SU-DHL-6 (cell line): ENCODE measurements around the gene ADSS1.

Experiments
- H2AFZ ChIP-seq: fragments of 200-600 bp; sonication (generic); 2 replicates; pipeline ENCODE4 v1.6.1; 2014; ENCODE audit warnings: low read depth, mild to moderate bottlenecking, moderate library complexity, mixed read lengths, antibody characterized with exemption, low read length; ENCODE audit not compliant: severe bottlenecking
- H3F3A ChIP-seq: fragments of 200-600 bp; shearing (Covaris generic); 2 replicates; pipeline ENCODE4 v1.6.0; 2016; ENCODE audit warnings: antibody characterized with exemption, mild to moderate bottlenecking; ENCODE audit not compliant: insufficient read depth
- H3K27ac ChIP-seq: fragments of 200-600 bp; sonication (generic); 2 replicates; pipeline ENCODE4 v1.5.1; 2016; ENCODE audit warnings: low read depth, mild to moderate bottlenecking, low read length, moderate library complexity, mixed read lengths
- H3K27me3 ChIP-seq: fragments of 200-600 bp; sonication (generic), shearing (Covaris generic); 2 replicates; pipeline ENCODE4 v1.6.0; 2014; ENCODE audit warnings: mild to moderate bottlenecking, low read length
- H3K36me3 ChIP-seq: fragments of 200-600 bp; sonication (generic); 2 replicates; pipeline ENCODE4 v1.6.1; 2014; ENCODE audit warnings: mild to moderate bottlenecking, low read length, mixed read lengths
- H3K4me2 ChIP-seq: fragments of 300-600, 200-600 bp; shearing (Covaris generic), sonication (generic); 2 replicates; pipeline ENCODE4 v1.6.0; 2014; ENCODE audit warnings: low read length, low read depth, mild to moderate bottlenecking; ENCODE audit not compliant: poor library complexity, severe bottlenecking
- H3K4me3 ChIP-seq: fragments of 200-600 bp; sonication (generic); 2 replicates; pipeline ENCODE4 v1.5.1; 2014; ENCODE audit warnings: antibody characterized with exemption, low read length, mild to moderate bottlenecking, mixed read lengths; ENCODE audit not compliant: insufficient read depth, poor library complexity, severe bottlenecking
- H3K79me2 ChIP-seq: fragments of 200-600 bp; sonication (generic); 2 replicates; pipeline ENCODE4 v1.6.1; 2014; ENCODE audit warnings: mild to moderate bottlenecking, low read length, moderate library complexity; ENCODE audit not compliant: insufficient read depth
- H3K9ac ChIP-seq: fragments of 200-600 bp; sonication (generic); 2 replicates; pipeline ENCODE4 v1.7.0; 2014; ENCODE audit warnings: mild to moderate bottlenecking, low read length
- H3K9me2 ChIP-seq: fragments of 200-600 bp; sonication (generic); replicated peaks from 2 replicates; pipeline ENCODE4 v1.6.1; 2014; ENCODE audit warnings: low read length; ENCODE audit not compliant: insufficient read depth
- H3K9me3 ChIP-seq: fragments of 200-600 bp; sonication (generic); 2 replicates; pipeline ENCODE4 v1.6.1; 2014; ENCODE audit warnings: low read length, mixed read lengths; ENCODE audit not compliant: insufficient read depth
- H4K20me1 ChIP-seq: fragments of 200-600 bp; sonication (generic); 2 replicates; pipeline ENCODE4 v1.6.1; 2014; ENCODE audit warnings: low read depth, mild to moderate bottlenecking, antibody characterized with exemption, low read length, moderate library complexity, mixed read lengths
- EZH2phosphoT487 ChIP-seq: fragments of 200-600 bp; sonication (generic), shearing (Covaris generic); conservative IDR thresholded peaks from 2 replicates; pipeline ENCODE4 v1.6.1; 2018; ENCODE audit warnings: mild to moderate bottlenecking, antibody characterized with exemption, low read length, moderate library complexity, mixed read lengths
- TF ChIP-seq, protein P1 (sequence below): fragments of 200-600 bp; sonication (generic); IDR thresholded peaks from one replicate; pipeline ENCODE4 v1.5.1; 2017; ENCODE audit warnings: antibody characterized with exemption, mild to moderate bottlenecking, low read length, moderate library complexity; ENCODE audit not compliant: insufficient read depth, poor library complexity, severe bottlenecking

Gene ADSS1

DNA sequence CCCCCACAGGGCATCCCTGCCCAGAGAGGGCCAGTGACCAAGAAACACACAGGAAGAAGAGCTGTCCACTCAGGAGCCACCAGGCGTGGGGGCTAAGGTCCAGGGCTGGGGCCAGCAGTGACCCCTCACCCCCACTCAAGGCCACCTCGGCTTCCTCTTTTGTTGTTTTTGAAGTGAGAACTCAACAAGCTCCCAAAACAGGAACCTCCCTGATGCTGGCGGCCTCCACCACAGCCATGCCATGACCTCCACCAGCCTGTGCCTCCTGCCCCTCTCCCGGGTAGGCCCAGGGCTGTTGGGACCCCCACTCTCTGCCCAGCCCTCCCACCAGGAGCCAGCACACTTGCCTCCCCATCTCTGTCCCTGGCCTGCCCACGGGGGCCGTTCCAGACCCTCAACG is 63.7 kb downstream of the ADSS1 start:
- TF ChIP-seq, protein P1, sequence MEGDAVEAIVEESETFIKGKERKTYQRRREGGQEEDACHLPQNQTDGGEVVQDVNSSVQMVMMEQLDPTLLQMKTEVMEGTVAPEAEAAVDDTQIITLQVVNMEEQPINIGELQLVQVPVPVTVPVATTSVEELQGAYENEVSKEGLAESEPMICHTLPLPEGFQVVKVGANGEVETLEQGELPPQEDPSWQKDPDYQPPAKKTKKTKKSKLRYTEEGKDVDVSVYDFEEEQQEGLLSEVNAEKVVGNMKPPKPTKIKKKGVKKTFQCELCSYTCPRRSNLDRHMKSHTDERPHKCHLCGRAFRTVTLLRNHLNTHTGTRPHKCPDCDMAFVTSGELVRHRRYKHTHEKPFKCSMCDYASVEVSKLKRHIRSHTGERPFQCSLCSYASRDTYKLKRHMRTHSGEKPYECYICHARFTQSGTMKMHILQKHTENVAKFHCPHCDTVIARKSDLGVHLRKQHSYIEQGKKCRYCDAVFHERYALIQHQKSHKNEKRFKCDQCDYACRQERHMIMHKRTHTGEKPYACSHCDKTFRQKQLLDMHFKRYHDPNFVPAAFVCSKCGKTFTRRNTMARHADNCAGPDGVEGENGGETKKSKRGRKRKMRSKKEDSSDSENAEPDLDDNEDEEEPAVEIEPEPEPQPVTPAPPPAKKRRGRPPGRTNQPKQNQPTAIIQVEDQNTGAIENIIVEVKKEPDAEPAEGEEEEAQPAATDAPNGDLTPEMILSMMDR, result no peak
- no peak for TF ChIP-seq EZH2phosphoT487
- Histone ChIP-seq H3K9ac (no peak overlapping the region), H3K9me3 (no peaks in the 10 kb centered on the region), H4K20me1 (no peaks in the 10 kb centered on the region), H2AFZ (no peak overlapping the region), H3K79me2 (no peaks in the 10 kb centered on the region; the same call in 1 of the 2 replicates), H3K27ac (no peak overlapping the region), H3F3A (no peaks in the 10 kb centered on the region), H3K36me3 (no peaks in the 10 kb centered on the region), H3K4me3 (no peak overlapping the region), H3K4me2 (no peak overlapping the region), H3K9me2 (no peaks in the 10 kb centered on the region), H3K27me3 (no peaks in the 10 kb centered on the region)

DNA sequence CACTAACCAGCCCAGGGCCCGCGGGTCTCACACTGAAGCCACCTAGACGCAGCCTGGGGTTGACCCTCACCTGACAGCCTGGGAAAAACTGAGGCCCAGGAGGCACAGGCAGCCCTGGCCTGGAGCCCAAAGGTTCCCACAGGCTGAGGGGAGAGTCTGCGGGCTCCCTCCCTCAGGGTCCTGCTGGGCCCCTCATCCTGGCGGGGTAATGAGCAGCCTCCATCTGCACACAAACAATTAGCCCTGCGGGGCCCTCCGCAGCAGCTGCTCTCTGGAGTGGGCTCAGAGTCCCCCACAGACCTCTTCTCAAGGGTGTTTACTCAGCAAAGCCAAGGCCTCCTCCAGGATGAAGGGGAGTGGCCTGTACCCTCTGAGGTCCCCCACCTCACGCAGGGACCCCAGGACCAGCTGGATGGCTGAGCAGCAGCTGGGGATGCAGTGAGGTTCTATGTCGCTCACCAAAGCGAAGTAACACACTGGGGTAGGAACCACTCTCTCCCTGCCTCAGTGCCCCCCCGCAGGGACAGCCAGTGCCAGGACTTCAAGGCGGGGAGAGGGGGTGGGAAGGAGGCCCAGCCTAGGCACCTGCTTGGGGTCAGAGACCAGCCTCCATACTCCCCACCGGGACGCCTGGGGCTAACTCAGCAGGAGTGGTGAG is 64.3 kb downstream of the ADSS1 start:
- Histone ChIP-seq H2AFZ (no peak overlapping the region), H3K79me2 (no peaks in the 10 kb centered on the region; the same call in 1 of the 2 replicates), H3K27me3 (no peaks in the 10 kb centered on the region), H3K9ac (no peak overlapping the region), H3K4me2 (no peak overlapping the region), H4K20me1 (no peaks in the 10 kb centered on the region), H3K4me3 (no peak overlapping the region), H3F3A (no peaks in the 10 kb centered on the region), H3K9me2 (no peaks in the 10 kb centered on the region), H3K9me3 (no peaks in the 10 kb centered on the region), H3K27ac (no peak overlapping the region), H3K36me3 (no peaks in the 10 kb centered on the region)
- TF ChIP-seq, protein P1, result no peak

GRCh38 chr14:104788873-104789663 is 65.0 kb downstream of the ADSS1 start:
- Histone ChIP-seq H3K9ac (no peak overlapping the region), H3K4me3 (no peak overlapping the region), H3F3A (no peaks in the 10 kb centered on the region), H4K20me1 (no peaks in the 10 kb centered on the region), H3K9me3 (no peaks in the 10 kb centered on the region), H3K9me2 (no peaks in the 10 kb centered on the region), H3K79me2 (no peaks in the 10 kb centered on the region; the same call in 1 of the 2 replicates), H3K4me2 (no peak overlapping the region), H2AFZ (no peak overlapping the region), H3K27ac (no peak overlapping the region), H3K36me3 (no peaks in the 10 kb centered on the region), H3K27me3 (no peaks in the 10 kb centered on the region)
- TF ChIP-seq, protein P1, result no peak
- no peak for TF ChIP-seq EZH2phosphoT487
